Glutamatergic neuron (in vitro differentiated cells): Measurements from ENCODE around the gene PFN3. TPM values are rescaled to one million over a fixed set of nuclear protein-coding genes. Genes with fewer than 3 reads are reported as not detected.
A peak's percentile ranks its signal among the peaks of the same experiment; 100 is the strongest.

ENCODE experiments used
- DNase-seq: peaks from one replicate; pipeline ENCODE4 v3.0.0; 2022
- H3K27ac Mint-ChIP-seq: one replicate; pipeline ENCODE4 v1.8.0; 2020; ENCODE audit warnings: mild to moderate bottlenecking, mixed read lengths, inconsistent platforms; ENCODE audit not compliant: unreplicated experiment
- H3K27me3 Mint-ChIP-seq: one replicate; pipeline ENCODE4 v1.8.0; 2020; ENCODE audit warnings: mild to moderate bottlenecking, moderate library complexity, mixed read lengths, inconsistent platforms; ENCODE audit not compliant: unreplicated experiment
- H3K36me3 Mint-ChIP-seq: one replicate; pipeline ENCODE4 v1.8.0; 2020; ENCODE audit warnings: mild to moderate bottlenecking, mixed read lengths, inconsistent platforms; ENCODE audit not compliant: unreplicated experiment
- H3K4me1 Mint-ChIP-seq: one replicate; pipeline ENCODE4 v1.8.0; 2020; ENCODE audit warnings: mild to moderate bottlenecking, low read depth, mixed read lengths, inconsistent platforms; ENCODE audit not compliant: unreplicated experiment
- H3K4me3 Mint-ChIP-seq: one replicate; pipeline ENCODE4 v1.8.0; 2020; ENCODE audit warnings: mild to moderate bottlenecking, mixed read lengths, inconsistent platforms; ENCODE audit not compliant: unreplicated experiment
- H3K9me3 Mint-ChIP-seq: one replicate; pipeline ENCODE4 v1.8.0; 2020; ENCODE audit warnings: mild to moderate bottlenecking, moderate library complexity, mixed read lengths, inconsistent platforms; ENCODE audit not compliant: unreplicated experiment
- total RNA-seq: library from RNA; stranded (reverse); fragmentation: NEBNext Ultra II Directional; extraction: Animal tissue kit (Norgen Biotek cat#: 25700); gene quantifications from one replicate; pipeline ENCODE4 v1.2.1, GENCODE V29; 2021; ENCODE audit not compliant: unreplicated experiment
- TF ChIP-seq, protein P1 (sequence below): fragments of 200-600 bp; sonication (generic); IDR thresholded peaks from one replicate; pipeline ENCODE4 v1.5.0; 2021; ENCODE audit not compliant: partially characterized antibody, unreplicated experiment

The PFN3 gene
- total RNA-seq, 1 donor from 2014 or later, result not detected

DNA sequence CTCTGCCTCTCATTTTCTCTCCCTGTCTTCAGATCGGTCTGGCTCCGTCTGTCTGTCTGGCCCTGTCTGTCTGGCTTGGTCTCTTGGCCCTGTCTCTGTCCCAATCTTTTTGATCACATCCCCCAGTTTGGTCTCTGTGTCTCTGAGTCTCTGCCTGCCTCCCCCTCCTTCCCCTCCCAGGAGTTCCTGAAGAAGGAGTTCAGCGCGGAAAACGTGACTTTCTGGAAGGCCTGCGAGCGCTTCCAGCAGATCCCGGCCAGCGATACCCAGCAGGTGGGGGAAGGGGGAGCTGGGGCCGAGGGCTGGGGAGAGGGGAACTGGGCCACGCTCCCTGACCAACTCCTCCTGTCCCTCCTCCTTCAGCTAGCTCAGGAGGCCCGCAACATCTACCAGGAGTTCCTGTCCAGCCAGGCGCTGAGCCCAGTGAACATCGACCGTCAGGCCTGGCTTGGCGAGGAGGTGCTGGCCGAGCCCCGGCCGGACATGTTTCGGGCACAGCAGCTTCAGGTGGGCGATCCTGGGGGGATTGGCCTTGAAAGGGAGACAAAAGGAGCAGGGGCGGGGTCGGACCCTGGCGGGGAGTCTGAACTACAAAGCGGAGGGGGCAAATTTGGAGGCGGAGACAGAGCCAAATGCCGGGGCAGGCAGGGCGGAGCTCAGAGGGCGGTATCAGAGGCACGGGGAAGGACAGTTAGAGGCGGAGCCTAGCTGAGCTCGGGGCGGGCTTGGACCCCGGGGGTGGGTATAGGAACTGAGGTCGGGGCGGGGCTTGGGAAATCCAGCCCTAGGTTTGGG, 33.7 kb downstream of the PFN3 start:
- DNase-seq, result peak; percentile 87
- TF ChIP-seq, protein P1, sequence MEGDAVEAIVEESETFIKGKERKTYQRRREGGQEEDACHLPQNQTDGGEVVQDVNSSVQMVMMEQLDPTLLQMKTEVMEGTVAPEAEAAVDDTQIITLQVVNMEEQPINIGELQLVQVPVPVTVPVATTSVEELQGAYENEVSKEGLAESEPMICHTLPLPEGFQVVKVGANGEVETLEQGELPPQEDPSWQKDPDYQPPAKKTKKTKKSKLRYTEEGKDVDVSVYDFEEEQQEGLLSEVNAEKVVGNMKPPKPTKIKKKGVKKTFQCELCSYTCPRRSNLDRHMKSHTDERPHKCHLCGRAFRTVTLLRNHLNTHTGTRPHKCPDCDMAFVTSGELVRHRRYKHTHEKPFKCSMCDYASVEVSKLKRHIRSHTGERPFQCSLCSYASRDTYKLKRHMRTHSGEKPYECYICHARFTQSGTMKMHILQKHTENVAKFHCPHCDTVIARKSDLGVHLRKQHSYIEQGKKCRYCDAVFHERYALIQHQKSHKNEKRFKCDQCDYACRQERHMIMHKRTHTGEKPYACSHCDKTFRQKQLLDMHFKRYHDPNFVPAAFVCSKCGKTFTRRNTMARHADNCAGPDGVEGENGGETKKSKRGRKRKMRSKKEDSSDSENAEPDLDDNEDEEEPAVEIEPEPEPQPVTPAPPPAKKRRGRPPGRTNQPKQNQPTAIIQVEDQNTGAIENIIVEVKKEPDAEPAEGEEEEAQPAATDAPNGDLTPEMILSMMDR, result no peak

DNA sequence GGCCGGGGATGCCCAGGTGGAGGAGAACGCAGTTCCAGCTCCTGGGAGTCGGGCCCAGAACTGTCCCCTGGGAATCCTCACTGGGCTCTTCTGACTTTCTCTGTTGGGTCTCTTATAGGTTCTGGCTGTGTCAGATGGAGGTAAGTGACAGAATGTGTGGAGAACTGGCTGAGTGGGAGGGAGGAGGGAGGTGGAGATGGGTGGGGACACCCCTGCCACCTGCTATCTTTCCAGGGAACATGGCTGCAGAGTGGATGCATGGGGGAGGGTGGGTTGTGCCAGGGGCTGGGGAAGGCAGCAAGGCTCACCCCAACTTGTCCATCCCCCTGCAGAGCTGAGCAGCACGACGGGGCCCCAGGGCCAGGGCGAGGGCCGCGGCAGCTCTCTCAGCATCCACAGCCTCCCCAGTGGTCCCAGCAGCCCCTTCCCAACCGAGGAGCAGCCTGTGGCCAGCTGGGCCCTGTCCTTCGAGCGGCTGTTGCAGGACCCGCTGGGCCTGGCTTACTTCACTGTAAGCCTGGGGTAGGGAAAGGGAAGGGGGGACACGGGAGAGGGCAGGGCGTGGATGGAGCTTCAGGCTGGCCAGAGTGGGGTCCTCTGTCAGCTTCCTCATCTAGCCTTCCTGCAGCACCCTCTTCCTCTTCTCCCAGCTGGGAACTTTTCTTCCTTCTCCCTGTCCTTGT, 34.5 kb downstream of the PFN3 start:
- Mint-ChIP-seq H3K4me3 (peak overlapping the region; percentile 87), H3K27ac (peak overlapping the region; percentile 90), H3K4me1 (peaks cover 16% of the 10 kb centered on the region), H3K27me3 (peaks cover 9% of the 10 kb centered on the region), H3K36me3 (no peaks in the 10 kb centered on the region), H3K9me3 (peaks cover 4% of the 10 kb centered on the region)
- TF ChIP-seq, protein P1, result no peak
- DNase-seq, result peak; percentile 62

More for the DNA sequence above, 33.7 kb downstream of the PFN3 start:
- peak overlapping the region; percentile 87 for H3K4me3 Mint-ChIP-seq
- peaks cover 4% of the 10 kb centered on the region for H3K9me3 Mint-ChIP-seq
- H3K4me1 Mint-ChIP-seq, result peaks cover 16% of the 10 kb centered on the region
- H3K27ac Mint-ChIP-seq, result peak overlapping the region; percentile 90
- peaks cover 9% of the 10 kb centered on the region for H3K27me3 Mint-ChIP-seq
- no peaks in the 10 kb centered on the region for H3K36me3 Mint-ChIP-seq

DNA sequence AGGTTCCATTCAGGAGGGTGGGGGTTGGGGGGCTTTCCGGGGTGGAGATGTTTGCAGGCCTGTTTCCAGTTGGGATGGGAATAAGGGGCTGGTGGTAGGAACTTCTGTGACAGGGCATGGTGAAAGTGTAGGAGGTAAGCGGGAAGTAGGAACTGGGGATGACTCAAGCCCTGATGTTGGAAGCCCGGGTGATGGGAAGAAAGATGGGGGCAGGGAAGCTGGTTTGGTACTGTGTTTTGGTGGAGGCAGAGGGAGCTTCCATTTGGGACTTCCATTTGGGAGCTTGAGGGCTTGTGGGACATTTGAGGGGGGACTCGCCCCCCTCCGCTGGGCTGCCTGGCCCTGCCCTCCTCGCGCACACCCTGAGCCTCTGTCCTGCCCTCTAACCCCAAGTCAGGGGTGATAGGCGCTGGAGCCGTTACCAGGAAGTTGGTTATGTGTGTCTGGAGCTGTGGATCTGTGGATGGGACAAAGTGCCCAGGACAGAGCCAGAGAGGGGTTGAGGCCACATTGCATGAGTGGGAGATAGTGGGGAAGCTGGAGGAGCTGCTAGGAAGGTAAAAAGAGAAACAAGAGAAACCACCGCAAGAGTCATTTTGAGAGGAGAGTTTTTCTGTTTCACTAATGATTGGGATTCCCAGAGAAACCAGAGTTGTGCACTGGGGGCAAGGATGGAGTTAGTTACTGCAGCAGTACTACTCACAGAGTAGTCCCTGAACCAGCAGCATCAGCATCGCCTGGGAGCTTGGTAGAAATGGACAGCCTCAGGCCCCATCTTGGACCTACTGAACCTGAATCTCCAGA, 36.1 kb downstream of the PFN3 start:
- Mint-ChIP-seq H3K27ac (peak overlapping the region; percentile 38), H3K9me3 (peaks cover 4% of the 10 kb centered on the region), H3K4me3 (no peak overlapping the region), H3K36me3 (no peaks in the 10 kb centered on the region), H3K4me1 (peaks cover 12% of the 10 kb centered on the region), H3K27me3 (peaks cover 9% of the 10 kb centered on the region)
- no peak for DNase-seq
- TF ChIP-seq, protein P1, result no peak

DNA sequence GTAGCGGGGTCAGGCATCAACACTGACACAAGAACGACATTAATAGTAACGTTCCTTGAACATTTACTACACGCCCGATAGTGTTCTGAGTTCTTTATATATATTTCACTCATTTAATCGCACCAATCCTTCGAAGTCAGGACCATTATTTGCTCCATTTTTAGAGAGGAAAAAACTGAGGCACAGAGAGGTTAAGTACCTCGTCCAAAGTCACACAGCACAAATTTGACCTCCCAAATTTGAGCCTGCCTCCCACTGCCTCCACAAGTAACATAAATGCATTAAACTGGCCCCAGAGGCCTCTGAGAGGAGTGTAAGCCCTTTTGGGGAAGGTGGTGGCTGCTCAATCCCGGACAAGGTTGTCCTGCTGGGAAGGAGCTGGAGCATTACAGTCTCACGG, 36.9 kb downstream of the PFN3 start:
- H3K27ac Mint-ChIP-seq, result no peak overlapping the region
- H3K4me3 Mint-ChIP-seq, result no peak overlapping the region
- peaks cover 9% of the 10 kb centered on the region for H3K27me3 Mint-ChIP-seq
- no peak for DNase-seq
- H3K9me3 Mint-ChIP-seq, result peaks cover 4% of the 10 kb centered on the region
- H3K36me3 Mint-ChIP-seq, result no peaks in the 10 kb centered on the region
- TF ChIP-seq, protein P1, result no peak
- H3K4me1 Mint-ChIP-seq, result peaks cover 8% of the 10 kb centered on the region
